Measurements from ENCODE around the gene MRPL14.

The MRPL14 gene

DNA sequence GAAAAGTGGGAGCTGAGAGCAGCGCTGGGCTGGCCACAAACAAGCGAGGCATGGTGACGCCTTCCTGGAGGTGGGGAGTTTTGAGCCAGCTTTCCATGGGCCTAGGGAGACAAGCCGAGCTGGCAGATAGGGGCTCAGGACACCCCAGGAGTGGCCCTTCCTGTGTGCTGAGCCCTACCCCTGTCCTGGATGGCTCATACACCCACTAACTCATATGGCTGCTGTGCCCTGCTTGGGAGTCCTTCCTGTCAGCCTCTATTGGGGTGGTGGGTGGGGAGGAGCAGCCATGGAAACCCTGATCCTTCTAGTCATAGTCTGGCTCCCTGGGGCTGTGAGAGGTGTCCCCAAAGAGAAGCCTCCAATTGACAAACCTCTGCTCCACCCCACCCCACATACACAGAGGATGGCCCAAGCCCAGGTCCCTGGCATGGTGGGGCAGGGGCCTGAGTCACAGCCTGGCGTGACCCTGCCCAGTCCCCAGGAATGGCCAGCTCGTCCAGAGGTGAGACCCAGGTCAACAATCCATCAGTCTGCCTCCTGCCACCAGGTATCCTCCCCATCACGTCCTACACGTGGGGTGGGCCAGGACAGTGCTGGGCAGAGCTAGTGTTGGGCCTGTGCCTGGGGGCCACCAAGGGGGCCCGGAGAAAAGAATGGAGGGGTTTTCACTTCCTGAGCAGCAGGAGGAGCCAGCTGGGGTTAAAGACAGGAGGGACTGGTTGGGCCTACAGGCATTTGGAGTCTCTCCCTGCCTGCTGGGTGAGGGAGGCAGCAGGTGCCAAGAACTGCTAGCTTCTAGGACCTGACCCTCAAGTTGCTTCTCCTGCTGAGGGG, 52.2 kb downstream of the MRPL14 start:
- intact Hi-C loops (cut with DNase I) = loop anchor here (2.0 to 10.0 kb wide), 3 partner anchors 200 to 408 kb away; no protein-coding TSS in a partner anchor
- no peak for DNase-seq

GRCh38 chr6:44074439-44074812, 52.8 kb downstream of the MRPL14 start:
- intact Hi-C loops (cut with DNase I) = loop anchor here (2.0 to 10.0 kb wide), 2 partner anchors 200 to 306 kb away; no protein-coding TSS in a partner anchor
- peak; percentile 56 to 90 (median 80) for DNase-seq

DNA sequence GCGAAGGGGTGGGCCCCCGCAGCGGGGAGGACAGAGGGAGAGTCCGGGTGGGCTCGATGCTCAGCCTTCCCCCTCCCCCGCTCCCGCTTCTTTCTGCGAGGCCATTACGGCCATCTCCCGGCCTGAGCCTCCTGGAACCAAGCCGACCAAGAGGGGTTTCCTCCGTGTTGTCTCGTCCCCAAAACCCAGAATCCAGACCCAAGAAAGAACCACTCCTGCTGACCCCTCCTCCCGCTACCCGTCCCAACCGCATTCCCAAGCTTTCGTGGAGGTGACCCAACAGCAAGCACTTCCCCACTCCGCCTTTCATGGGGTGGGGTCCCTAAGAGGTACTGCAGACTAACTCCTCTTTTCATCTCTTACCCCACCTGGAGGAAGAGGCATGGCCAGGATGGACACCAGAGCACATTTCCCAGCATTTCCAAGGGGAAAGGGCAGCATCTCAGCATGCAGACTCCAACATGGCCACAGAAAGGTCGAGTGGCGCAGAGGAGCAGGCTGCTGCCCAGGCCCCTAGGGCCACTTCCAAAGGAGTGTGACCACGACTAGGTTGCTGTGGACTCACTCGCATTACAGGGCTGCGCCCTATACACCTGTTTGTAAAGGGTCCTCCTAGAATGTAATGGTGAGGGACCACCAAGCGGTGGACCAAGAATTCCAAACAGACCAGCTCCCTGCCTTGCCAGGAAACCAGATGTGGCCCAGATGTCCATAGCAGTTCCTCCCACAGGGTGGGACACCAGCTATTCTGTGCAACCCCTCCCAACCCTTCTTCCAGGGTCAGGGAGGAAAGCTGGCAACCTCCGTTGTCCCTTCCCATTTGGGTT, 53.4 kb downstream of the MRPL14 start:
- peak in 4 of 42 donors; percentile 11 to 28 (median 22) for DNase-seq
- intact Hi-C loops (cut with DNase I) = loop anchor here (2.0 to 10.0 kb wide), 2 partner anchors 199 to 305 kb away; no protein-coding TSS in a partner anchor

DNA sequence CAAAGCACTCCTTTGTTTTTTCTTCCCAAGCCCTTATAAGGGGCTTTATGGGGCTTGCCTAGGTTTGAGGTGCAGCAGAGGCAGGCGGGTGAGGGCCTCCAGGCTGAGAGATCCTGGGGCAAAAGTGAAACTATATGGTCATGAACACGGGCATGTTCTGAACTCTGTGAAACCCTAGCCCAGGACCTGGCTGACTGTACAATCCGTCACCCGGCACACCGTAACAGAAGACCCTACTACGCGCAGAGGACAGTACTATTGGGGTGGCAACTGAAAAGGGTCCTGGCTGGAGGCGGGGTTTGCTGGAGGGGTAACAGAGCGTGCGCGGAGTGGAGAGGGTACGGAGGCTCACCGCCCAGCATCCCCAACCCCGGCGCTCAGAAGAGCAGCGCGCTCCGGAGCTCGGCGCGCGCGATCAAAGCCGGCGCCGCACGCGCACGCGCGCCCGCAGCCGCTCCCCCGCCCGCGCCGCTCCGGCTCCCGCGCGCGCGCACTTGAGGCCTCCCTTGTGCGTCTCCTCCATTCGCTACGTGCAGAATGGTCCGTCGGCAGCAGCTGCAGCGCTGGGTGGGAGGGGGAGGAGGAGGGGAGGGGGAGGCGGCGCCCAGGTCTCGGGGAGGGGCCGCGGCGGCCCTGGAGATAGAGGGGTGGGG, 54.2 kb downstream of the MRPL14 start:
- intact Hi-C loops (cut with DNase I) = loop anchor here (10.0 kb wide), 1 partner anchor 198 kb away; no protein-coding TSS in a partner anchor

GRCh38 chr6:44072452-44072958, 54.7 kb downstream of the MRPL14 start:
- intact Hi-C loops (cut with DNase I) = loop anchor here (10.0 kb wide), 1 partner anchor 198 kb away; no protein-coding TSS in a partner anchor
- DNase-seq = no peak

More for the DNA sequence above, 54.2 kb downstream of the MRPL14 start:
- peak; percentile 44 to 93 (median 84) for DNase-seq

DNA sequence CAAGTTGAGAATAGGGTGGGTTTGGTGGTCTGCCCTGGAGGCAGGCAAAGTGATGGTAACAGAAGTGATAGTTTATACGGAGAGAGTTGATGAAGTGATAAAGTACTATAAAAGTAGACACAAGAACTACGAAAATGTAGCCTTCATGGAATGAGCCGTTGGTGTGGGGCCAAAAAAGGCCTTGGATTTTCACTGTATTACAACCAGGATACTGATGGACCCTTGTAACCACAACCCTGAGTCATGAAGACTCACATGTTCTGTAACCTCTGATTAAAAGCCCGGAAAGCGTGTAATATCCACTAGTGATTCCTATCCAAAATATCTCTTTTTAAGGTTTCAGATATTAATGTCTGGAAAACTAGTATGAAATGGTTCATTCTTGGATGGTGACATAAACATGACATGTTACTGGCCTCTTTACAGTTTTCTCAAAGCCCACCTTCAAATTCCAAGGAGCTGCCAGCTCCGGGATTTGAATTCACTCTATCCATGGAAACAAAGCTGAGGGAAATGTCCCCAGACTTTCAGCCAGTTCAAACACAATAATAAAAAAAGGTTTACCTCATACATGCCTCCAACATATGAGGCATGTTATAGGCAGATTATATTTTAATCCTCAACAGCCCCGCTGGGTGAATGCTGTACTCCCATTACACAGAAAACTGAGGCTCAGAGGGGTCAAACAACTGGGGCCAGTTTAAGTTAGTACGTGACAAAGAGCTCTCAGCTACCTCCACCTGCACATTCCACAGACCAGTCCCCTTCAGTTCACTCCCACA, 55.4 kb downstream of the MRPL14 start:
- no peak for DNase-seq
- intact Hi-C loops (cut with DNase I) = loop anchor here (10.0 kb wide), 1 partner anchor 197 kb away; no protein-coding TSS in a partner anchor

- DNase-seq = no peak
- intact Hi-C loops (cut with DNase I) = no loop called here
Observed at GRCh38 chr6:44068607-44069296, 58.5 kb downstream of the MRPL14 start.

- intact Hi-C loops (cut with DNase I) = no loop called here
- no peak for DNase-seq
Observed at GRCh38 chr6:44067173-44068139, 59.8 kb downstream of the MRPL14 start.

DNA sequence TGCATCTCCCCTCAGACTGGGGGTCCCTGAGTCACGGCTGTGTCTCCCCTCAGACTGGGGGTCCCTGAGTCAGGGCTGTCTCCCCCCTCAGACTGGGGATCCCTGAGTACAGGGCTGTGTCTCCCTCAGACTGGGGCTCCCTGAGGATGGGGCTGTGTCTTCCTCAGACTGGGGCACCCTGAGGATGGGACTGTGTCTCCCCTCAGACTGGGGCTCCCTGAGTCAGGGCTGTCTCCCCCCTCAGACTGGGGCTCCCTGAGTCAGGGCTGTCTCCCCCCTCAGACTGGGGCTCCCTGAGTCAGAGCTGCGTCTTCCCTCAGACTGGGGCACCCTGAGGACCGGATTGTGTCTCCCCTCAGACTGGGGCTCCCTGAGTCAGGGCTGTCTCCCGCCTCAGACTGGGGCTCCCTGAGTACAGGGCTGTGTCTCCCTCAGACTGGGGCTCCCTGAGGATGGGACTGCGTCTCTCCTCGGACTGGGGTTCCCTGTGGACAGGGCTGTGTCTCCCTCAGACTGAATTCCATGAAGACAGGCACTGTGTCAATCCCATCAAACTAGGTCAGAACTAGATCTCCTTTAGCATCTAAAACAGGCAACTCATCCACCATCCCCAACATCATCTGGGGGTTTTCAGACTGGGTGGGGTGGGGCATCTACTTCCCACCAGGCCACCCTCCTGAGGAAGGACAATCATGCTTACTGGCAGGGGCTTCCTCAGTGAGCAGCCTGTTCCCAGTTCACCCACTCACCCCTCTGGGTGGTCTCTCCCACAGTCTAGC, 60.7 kb downstream of the MRPL14 start:
- intact Hi-C loops (cut with DNase I) = no loop called here

GRCh38 chr6:44065443-44066140, 61.7 kb downstream of the MRPL14 start:
- intact Hi-C loops (cut with DNase I) = no loop called here
- no peak for DNase-seq

More for the DNA sequence above, 60.7 kb downstream of the MRPL14 start:
- no peak for DNase-seq

GRCh38 chr6:44064948-44065272, 62.3 kb downstream of the MRPL14 start:
- intact Hi-C loops (cut with DNase I) = no loop called here
- DNase-seq = no peak

- intact Hi-C loops (cut with DNase I) = no loop called here
- peak in 2 of 42 donors; percentile 7 to 40 for DNase-seq
Observed at GRCh38 chr6:44064089-44064947, 62.9 kb downstream of the MRPL14 start.

DNA sequence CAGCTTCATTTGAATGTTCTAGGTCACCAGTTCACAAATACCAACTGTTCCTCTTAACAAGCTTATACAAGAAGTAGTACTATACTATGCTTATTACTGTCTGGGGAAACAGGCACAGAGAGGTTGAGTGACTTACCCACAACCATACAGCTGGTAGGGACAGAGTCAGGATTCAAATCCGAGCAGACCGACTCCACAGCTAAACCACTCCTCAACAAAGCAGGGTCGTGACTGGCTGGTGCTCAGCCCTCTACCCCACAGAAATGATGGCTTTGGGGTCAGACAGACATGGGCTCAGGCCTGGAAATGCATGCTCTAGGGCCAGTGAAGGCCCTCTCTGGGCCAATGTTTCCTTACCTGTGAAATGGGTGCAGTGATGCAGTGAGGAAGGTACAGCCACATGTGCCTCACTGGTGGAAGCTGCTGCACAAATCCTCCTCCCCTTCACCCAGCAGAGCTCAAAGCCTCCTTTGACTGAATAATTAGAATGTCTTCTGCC, 63.6 kb downstream of the MRPL14 start:
- intact Hi-C loops (cut with DNase I) = no loop called here
- no peak for DNase-seq

All from head of caudate nucleus (tissue), 42 donors.